LoVo (cell line): Measurements from ENCODE around the gene PKMYT1.
"Not testable (repeated sequence)": the region's sequence is repeated elsewhere in the genome, so short reads cannot be mapped to it uniquely, and the experiment has no call there.

ENCODE experiments used
- DNase-seq: peaks from one replicate; pipeline ENCODE4 v3.0.0-alpha.2; 2016; ENCODE audit warnings: low spot score

Gene PKMYT1

DNA sequence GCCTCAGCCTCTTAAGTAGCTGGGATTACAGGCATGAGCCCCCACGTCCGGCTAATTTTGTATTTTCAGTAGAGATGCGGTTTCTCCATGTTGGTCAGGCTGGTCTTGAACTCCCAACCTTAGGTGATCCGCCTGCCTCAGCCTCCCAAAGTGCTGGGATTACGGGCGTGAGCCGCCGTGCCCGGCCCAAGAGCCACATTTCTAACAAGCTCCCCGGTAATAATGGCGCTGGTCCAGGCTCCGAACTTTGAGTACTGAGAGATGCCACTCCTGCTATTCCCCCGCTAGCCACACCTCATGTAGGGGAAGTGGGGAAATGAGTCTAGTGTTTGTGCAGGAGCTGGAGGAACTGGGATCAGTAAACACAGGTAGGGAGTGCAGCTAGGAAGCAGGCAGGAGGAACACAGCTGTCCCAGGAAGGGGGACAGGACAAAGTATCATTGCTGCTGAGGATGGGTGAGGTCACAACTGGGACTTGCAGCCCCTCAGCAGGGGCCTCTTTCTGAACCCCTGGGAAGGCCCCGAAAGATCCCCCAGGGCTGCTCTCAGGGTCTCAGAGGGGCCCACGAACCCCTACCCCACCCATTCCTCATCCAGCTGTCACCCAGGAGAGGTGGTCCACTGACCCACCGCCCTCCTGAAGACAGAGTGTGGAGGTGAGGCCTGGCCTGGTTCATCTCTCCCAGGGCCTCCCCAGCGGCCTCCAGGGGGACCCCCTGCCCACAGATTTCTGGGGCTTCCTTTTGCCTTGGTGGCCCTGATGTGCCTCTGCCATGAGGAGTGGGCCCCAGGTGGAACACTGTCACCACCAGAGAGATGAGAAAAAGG lies 19.8 kb downstream of the PKMYT1 start:
- no peak for DNase-seq

DNA sequence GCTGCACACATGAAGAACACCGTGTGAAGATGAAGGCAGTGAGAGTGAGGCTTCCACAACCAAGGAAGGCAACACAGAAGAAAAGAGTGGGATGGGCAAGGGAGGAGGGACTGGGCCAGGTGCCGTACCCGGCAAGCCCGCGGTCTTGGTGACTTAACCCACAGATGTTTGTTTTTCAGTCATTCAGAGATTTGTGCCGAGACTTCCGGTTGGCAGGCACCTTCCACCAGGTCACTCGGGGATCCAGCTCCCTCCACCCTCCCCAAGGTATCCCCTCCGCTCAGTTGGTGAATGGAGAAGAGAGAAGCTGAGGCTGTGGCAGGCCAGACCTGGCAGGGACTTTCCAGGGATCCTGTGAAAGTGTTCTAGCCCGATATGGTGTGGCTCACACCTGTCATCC lies 21.0 kb downstream of the PKMYT1 start:
- DNase-seq = no peak

DNA sequence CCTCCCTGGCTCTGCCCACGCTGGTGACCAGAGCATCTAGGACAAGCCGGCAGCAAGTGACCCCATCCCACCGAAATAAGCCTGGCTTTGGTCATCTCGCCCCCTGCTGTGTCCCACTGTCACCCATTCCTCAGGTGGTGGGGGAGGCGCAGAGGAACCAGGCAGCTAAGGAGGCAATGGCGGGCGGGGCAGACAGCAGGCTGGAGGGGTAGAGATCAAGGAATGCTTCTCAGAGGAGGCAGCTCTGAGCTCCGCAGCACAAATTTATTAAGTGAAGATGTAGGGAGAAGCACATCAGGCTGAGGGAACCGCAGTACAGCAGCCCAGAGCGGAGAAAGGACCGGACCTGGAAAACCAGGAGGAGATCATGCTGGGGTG lies 23.7 kb downstream of the PKMYT1 start:
- no peak for DNase-seq

DNA sequence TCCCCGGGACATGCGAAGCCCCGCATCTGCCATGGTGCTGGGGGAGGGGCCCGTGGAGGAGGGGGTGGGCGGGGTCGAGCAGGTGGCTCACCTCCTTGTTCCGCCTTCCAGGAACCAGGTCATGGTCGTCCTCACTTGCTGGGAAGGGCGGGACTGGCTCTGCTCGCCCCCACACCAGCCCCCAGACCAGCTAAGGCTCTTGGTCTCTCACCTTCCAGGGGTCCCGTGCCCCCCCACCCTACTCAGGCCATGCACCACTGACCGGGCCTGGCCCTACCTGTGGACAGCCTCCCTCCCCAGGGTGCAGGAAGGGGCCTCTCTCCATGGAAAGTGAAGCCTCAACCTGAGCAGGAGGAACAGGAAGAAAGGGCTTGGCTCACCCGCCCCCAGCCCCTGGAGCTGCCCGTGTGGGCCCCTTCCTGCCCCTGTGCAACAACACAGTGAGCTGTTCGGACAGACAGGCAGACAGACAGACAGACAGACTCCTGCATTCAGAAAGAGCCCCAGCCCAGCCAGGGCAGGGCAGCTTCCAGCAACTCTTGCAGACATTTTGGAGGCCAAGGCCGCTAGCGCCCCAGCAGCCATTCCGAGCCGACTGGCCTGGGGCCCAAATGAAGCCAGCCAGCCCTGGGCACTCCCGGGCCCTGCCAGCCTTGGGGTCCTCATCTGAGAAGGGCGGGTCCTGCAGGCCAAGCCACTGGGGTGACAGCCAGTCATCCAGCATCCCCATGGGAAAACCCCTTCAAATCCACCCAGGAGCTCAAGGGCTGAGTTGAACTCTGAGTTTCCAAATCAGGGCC lies 24.3 kb downstream of the PKMYT1 start:
- DNase-seq = no peak

DNA sequence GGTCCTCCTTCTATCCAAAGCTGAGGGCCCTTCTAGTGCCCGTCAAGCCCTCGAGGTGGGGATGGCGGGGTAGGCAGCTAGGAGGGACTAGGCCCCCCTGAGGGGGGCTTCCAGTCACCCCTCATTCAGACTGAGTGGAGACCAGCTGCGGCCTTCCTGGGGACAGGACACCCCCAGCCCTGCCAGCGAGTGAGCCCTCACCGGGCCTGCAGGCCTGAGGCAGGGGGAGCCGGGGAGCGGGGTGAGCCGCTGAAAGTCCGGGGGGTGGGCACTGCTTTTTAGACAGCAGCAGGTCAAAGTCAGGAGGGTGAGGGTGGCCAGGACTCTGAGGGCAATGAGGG lies 24.8 kb downstream of the PKMYT1 start:
- no peak for DNase-seq

DNA sequence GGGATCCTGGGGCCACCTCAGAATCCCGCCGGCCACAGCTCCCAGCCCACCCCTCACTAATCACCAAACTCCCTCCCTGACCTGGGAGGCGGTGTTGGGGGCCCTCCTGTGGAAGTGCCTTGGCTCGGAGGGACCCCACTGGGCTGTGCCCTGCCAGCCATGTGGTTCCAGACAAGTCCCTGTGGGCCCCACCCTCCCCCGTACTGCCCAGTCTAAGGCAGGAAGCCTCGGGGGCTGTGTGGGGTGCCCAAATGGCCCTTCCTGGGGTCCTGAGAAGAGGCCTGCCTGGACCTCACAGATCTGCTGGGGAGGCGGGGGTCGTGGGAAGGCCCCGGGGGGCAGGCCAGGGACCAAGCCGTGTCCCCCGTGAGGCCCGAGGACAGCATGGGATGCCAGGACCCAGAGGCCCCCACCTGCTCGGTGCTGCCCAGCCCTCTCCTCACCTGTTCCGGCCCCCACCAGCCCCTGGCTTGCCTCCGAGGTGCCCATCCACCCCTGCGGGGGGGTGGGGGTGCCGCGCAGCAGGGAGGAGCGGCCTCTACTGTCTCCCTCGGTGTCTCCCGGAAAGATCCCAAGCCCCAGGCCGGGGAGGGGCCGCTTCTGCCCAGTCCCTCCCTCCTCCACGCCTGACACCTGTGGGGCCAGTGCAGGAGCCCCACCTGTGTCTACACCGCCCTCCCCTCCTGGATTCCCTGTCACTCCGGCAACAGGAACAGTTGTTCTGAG lies 25.4 kb downstream of the PKMYT1 start:
- no peak for DNase-seq

DNA sequence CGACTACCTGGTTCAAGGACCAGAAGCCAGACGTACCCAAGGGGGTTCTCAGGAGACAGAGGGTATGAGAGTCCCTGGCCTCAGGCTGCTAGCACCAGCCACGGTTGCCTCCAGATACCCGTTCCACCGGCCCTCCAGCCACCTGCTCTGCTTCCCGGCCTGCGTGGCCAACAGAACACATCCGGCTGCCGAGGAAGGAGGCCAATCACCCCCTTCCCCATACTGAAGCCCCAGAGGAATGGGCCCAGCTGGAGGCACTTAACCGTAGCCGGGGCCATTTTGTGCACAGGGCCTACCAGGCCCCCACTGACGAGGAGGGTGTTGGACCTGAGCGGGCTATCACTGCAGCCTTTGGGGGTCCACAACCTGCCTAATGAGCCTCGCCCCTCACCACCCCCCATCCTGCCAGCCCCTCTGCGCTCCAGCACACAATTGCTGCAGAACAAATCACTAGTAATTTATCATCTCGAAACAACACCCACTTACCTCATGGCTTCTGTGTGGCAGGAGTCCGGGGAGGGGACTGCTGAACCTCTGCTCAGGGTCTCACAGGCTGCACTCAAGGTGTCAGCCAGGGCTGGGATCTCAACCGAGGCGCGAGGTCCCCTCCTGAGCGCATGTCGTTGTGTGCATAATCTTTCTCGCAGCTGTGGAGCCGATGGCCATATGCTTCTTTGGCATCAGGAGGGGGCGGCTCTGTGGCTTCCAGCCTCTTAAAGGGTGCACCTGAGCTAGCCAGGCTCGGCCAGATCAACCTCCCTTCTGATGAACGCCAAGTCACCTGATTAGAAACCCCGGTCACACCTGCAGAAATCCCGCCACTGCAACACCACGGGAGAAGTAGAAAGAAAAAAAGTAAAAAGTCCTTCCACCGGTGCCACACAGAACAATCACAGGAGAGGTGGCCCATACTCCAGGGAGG lies 26.3 kb downstream of the PKMYT1 start:
- no peak for DNase-seq

DNA sequence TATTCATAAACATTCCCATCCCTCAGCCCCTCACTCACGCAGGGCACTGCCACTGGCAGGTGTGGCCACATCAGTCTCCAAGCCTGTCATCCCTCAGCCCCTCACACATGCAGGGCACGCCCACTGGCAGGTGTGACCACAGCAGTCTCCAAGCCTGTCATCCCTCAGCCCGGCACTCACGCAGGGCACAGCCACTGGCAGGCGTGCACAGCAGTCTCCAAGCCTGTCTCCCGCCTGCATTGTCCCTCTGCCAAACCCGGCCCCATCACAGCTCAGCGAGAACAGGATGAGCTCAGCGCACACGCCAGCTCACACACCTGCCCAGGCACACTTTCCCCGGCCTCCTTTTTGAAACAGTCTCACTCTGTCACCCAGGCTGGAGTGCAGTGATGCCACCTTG lies 27.6 kb downstream of the PKMYT1 start:
- DNase-seq = no peak

DNA sequence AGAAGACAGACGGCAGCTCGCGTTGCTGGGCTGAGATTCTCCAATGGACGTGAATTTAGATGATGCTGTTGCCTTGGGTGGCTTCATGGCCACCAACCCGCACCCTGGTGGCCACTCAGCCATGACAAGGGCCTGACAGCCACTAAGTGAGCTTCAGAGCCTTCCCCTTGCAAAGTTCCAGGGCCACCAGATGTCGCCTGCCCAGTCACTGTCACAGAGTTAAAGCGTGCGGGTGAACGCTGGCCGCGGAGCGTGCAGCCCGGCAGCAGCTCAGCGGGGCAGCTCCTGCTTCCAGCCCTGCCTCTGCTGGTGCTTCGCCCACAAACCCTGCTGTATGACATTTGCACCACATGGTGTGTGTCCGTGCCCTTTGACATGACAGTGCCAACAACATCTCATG lies 29.5 kb downstream of the PKMYT1 start:
- no peak for DNase-seq

DNA sequence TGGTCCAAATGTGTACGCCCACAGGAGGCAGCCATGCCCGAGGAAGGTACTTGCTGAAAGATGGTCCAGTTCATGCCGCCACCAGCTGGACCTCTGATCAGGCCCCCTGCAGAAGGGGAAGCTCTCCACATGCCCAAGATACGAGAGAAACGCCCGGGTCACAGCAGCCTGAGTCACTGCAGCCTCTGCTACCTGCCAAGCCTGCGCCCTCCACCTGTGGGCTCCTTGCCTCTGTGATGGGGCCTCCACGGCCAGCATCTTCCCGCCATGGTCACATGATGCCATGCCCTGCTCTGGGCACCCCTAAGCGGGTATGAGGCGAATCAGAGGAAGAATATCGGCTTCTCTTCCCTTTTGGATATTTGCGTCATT lies 29.9 kb downstream of the PKMYT1 start:
- DNase-seq = no peak

DNA sequence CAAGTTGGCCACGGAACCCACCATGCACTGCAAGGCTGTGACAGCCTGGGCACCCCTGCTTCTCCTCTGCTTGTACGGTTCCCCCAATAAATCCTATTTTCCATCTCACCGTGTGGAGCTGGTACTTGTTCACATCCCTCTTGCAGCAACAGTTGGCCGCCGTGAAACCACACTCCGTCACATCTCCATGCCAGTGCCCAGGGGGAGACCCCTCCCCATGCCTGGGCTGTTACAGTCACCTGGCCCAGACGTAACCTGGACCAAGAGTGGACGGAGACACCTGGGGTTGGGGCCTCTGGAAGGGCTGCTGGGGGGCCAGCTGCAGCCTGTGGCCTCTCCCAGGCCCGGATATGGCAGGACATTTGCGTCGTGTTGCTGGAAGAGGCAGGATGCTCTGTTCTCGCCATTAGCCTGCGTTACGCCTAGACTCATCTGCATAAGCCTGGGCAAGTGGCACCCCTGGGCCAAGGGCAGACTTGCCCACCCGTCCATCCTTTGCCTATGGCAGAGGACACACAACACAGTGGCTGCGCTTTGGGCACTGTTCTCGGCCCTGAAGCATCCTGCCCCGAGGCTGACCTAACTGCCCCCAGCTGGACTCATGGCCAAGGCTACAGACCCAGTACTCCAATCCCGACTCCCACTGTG lies 30.4 kb downstream of the PKMYT1 start:
- DNase-seq = no peak

DNA sequence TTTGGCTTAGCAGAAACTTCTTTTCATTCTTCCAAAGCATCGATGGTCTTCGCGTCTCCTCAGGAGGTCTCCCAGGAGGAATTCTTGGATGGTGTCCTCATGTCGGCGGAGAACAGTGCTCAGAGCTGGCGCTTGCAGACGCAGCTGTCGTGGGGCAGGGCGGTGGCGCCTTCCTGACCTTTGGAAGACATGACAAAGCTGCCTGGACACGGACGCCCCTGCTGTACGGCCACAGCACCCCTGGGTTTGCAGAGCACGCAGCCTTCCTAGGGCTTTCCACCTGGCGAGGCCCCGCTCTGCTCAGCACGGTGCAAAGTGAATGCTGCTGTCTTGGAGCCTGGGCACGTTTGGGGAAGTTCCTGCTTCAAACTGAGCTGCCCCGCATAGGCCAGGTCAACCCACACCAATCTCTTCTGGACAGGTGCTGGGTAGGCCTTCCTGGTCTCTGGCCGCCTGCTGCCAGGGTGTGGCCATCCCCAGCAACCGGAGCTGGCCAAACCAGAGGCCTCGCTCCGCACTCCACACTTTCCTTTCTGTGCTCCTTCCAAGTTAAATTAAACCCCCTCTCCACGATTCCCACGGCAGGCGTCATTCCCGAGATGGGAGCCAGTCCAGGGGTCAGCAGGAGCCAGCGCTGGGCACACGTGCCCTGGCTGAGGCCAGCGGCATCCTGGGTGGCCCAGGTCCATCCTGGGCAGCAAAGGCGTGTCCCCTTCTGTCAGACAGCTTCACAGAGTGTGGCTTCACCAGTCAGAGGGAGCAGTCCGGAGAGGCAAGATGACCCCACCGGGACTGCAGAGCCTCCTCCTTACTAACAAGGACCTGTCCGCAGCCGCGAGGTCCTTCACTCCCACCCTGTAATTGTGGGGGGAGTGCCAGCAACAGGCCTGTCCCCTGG lies 31.2 kb downstream of the PKMYT1 start:
- no peak for DNase-seq

DNA sequence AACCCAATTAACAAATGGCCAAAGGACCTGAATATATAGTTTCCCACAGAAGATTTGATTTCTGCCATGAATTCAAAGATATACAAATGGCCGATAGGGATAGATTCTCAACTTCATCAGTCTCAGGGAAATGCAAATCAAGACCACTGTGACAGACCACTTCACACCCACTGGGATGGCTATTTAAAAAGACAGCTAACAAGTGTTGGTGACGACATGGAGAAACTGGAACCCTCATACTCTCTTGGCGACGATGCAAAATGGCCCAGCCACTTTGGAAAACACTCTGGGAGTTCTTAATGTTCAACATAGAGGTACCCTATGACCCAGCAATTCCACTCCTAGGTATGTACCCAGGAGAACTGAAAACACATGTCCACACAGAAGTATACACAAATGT lies 33.6 kb downstream of the PKMYT1 start:
- DNase-seq = no peak

DNA sequence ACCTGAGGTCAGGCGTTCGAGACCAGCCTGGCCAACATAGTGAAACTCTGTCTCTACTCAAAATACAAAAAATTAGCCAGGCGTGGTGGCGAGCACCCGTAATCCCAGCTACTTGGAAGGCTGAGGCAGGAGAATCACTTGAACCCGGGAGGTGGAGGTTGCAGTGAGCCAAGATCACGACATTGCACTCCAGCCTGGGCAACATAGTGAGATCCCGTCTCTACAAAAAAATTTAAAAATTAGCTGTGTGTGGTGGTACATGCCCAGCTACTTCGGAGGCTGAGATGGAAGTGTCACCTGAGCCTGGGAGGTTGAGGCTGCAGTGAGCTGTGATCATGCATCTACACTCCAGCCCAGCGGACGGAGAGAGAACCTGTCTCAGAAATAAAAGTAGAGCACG lies 36.5 kb downstream of the PKMYT1 start:
- not testable (repeated sequence) for DNase-seq

DNA sequence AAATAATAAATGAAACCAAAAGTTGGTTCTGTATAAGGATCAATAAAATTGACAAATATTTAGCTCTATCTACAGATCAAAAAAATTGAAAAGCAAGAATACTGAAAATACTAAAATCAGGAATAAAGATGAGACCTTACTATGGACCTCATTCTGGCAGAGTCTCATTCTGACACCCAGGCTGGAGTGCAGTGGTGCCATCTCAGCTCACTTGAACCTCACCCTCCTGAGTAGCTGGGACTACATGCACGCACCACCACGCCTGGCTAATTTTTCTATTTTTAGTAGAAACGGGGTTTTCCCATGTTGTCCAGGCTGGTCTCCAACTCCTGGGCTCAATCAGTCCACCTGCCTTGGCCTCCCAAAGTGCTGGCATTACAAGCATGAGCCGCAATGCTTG lies 38.2 kb downstream of the PKMYT1 start:
- DNase-seq = no peak

DNA sequence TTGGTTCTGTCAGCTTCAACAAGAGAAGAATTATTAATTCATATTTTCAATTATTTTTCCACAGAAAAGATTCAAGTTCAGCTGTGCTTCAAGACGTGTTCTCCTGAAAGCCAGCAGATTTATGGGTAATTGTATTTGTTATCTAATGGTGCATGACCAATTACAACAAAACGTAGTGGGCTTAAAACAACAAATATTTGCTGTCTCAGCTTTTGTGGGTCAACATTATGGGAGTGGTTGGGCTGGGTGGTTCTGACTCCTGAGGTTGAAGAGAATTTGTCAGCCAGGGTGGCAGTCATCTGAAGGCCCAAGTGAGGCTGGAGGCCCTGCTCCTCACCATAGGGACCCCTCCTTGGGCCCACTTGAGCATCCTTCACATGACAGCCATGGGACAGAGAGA lies 40.3 kb downstream of the PKMYT1 start:
- no peak for DNase-seq

DNA sequence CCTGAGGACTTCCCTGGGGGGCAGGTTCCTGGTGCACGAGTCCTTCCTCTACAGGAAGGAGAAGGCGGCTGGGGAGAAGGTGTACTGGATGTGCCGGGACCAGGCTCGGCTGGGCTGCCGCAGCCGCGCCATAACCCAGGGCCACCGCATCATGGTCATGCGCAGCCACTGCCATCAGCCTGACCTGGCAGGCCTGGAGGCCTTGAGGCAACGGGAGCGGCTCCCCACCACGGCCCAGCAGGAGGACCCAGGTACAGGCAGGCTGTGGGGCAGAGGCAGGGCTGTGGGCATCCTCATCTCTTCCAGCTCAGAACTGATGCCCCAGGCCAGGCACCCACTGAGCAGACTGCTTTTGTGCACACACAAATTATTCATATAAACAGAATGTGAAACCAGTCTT lies 42.0 kb downstream of the PKMYT1 start:
- no peak for DNase-seq

DNA sequence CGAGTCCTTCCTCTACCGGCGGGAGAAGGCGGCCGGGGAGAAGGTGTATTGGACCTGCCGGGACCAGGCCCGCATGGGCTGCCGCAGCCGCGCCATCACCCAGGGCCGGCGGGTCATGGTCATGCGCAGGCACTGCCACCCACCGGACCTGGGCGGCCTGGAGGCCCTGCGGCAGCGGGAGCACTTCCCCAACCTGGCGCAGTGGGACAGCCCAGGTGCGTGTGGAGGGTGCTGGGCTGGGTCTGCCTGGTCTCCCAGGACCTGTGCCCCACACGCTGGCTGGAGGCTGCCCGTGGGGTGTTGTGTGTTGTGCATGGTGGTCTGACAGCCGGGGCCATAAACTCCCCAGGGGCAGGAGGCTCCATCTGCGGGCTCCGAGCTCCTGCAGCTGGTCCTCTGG lies 43.1 kb downstream of the PKMYT1 start:
- no peak for DNase-seq

DNA sequence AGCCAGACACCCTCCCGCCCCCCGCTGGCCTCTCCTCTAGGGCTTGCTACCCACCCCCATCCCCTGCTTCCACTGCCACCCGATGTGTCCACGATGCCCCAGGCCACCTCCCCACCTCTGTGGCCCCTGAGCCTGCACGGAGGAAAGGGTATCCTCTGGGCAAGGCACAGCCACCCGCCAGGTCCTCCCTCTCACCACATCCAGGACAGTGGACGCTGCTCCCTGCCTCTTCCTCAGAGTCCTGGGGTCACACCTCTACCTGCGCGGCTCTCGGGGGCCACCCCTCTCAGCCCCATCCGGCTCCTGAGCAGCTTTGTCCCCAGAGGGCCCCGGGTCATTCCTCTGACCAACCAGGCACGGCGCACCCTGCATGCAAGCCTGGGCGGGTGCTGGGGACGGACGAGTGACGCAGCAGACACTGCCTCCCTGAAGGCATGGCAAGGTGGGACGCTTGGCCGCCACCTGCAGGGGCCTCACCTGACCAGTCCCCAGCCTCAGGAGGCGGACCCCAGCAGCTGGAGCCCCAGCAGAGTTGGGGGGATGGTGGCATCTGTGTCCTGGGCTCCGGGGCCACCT lies 43.7 kb downstream of the PKMYT1 start:
- no peak for DNase-seq

DNA sequence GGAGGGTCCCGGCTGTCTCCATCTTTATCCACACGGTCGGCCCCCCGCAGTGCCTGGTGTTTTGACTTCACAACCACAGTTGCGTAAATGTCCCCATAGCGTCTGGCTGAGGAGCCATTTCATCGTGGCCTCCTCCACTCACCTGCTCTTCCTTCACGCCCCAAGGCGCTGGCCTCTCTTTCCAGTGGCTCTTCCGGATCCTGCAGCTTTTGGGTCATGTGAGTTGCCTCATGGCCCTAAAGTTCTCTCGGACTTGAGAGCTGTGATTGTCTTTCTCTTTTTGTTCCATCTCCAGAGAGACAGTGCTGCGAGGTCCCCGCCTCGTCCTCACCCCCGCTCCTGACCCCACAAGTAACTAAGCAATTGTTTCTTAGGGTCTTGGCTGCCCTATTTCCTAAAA lies 45.8 kb downstream of the PKMYT1 start:
- no peak for DNase-seq
